GM18502 (cell line): Measurements from ENCODE around the gene APBB2.
A peak's percentile ranks its signal among the peaks of the same experiment; 100 is the strongest.

Experiments
- ATAC-seq: cut with Tn5 transposase; IDR thresholded peaks from one replicate; pipeline ENCODE4 v1.9.1; 2021; ENCODE audit warnings: mild to moderate bottlenecking; ENCODE audit not compliant: unreplicated experiment, poor library complexity

Gene APBB2

DNA sequence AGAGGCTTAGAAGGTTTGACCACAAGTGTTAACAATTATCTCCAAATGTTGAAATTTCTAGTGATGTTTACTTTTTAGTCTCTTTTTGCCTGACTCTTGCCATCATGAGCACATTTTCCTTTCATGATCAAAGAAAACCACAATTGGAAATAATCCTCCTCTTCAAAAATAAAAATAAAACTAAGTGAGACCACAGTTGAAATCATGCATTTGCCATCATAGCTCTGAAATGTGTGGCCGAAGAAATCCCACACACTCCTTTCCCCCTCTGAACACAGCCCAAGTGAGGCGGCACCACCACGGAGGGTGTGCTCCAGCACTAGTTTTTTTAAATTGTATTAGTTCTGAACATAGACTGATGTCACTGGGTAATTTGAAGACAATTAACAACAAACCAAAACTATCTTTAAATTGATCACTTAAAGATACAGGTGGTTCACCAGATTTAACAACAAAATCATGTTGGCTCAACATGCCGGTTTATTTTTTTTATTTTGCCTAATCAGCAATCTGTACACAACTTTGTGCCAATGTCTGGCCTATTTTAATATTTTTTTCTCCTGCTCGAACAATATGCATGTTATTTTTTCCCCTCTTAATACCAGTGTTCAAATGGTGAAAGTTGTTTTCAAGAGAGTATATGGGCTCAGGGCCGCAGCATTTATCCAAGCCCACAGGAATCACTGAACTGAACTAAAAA, 17.6 kb downstream of the APBB2 start:
- ATAC-seq: no peak

DNA sequence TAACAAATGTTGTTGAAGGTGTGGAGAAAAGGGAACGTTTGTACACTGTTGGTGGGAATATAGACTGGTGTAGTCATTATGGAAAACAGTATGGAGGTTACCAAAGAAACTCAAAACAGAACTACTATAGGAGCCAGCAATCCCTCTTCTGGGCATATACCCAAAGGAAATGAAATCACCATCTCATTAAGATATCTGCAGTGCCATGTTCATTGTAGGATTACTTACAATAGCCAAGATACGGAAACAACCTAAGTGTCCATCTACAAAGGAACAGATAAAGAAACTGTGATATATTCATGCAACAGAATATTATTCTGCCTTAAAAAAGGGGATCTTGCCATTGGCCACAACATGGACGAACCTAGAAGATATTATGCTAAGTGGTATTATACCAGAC, 22.2 kb downstream of the APBB2 start:
- ATAC-seq: no peak

DNA sequence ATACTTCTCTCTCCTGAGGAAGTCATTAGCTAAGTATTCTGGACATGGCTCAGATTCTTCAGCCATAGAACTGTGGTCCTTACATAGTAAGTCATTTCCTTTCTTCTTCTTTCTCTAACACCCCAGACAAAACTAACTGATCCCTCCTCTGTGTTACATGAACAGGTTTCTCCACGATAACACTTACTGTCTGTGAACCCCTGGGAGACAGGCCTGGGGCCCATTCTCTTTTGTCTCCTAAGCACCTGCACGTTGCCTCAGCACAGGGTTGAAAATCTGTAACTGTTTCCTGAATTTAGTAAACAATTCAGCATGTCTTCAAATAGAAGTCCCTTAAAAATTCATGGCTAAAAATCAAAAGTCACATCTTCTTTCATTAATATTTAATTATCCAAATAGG, 24.7 kb downstream of the APBB2 start:
- no peak for ATAC-seq

DNA sequence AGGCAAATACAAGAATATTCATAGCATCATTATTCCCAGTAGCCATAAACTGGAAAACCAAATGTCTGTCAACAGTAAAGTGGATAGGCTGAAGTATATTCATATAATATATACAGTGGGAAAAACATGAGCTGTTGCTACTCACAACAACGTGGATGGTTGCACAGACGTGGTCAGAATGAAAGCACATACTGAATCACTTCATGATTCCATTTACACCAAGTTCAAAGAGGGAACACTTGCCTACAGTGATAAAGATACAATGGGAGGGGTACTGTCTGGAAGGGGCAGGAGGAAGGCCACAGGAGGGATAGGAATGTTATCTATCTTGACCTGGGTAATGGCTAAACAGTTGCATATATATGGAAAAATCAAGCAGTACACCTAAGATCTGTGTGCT, 25.3 kb downstream of the APBB2 start:
- ATAC-seq: peak; percentile 68

DNA sequence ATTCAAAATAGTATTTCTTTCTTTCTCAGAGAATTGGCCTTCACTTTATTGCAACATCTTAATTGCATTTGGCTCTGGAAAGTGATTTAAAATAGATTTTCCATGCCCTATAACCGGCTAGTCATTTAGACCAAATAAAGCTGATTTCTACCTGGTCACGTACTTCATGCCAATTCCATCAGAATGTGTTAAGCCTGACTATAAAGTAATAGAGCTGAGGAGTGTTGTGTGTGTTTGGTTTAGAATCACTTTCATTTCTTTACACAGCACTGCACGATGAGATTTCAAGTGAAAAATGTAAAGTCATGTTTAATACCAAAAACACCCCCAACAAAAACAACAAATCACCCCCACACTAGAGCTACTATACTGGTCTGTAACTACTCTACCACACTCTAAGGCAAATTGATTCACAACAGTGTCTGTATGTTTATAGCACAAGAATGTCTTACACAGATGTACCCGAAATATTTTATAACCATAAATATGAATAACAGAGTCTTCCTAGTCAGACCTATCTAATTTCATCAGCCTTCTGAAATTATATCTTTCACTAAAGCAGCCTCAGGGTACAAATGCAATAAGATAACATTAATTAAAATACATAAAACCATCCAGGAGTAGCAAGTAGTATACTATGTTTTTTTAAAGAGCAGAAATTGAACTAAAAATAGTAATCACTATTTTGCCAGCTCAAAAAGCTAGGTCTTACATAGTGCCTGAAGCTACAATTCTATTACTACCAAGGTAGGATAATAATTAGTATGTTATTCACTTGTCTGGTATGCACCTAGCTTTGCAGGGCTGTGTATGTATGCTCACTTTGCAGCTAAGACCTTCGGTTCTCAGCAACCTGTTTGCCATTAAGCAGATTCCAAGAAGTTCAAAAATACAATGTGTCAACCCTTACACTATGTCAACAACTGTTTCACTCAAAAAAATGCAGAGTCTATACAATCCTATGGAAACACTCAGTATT, 28.4 kb downstream of the APBB2 start:
- ATAC-seq: no peak

DNA sequence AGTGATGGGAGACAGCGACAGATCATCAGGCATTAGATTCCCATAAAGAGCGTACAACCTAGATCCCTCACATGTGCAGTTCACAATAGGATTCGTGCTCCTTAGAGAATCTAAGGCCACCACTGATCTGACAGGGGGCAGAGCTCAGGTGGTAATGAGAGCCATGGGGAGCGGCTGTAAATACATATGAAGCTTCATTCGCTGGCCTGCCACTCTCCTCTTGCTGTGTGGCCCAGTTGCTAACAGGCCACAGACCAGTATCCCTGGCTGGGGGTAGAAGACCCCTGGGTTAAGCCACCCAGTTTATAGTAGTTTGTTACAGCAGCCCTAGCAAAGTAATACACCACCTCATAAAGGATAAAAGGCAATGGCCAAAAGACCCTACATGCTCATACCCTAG, 30.3 kb downstream of the APBB2 start:
- ATAC-seq: no peak

DNA sequence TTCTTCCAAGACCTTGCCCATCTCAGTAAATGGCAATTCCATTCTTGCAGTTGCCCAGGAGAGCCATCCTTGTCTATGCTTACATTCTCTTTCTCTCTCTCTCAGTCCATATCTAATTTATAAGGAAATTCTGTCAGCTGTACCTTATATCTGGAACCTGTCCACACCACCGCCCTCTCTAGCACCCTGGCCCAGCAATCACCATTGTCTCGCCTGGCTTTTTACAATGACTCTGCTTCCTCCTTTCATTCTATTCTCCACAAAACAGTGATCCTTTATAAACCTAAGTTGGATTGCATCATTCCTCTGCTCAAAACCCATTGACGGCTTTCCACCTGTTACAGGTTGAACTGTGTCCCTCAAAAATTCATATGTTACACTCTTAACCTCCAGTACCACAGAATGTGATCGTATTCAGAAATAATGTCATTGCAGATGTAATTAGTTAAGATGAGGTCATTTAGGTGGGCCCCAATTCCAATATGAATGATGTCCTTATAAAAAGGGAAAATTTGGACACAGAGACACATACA, 31.3 kb downstream of the APBB2 start:
- ATAC-seq: no peak

DNA sequence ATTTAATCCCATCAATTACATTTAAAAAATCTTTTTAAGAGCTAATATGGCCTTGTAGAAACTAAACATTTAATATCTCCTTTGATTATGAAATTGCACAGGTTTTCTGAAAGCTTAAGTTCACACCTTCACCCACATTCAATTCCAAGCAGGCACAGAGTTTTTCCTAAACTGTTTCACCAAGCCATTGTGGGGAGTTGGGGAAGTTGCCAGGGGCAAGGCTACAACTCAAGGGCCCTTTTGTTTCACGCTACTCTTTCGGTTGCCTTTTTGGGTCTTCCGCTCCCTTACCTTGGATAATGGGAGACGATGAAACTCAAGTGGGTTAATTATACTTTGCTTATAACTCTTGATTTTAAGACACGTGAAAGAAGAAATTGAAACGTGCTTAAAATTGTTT, 33.3 kb downstream of the APBB2 start:
- ATAC-seq: no peak

DNA sequence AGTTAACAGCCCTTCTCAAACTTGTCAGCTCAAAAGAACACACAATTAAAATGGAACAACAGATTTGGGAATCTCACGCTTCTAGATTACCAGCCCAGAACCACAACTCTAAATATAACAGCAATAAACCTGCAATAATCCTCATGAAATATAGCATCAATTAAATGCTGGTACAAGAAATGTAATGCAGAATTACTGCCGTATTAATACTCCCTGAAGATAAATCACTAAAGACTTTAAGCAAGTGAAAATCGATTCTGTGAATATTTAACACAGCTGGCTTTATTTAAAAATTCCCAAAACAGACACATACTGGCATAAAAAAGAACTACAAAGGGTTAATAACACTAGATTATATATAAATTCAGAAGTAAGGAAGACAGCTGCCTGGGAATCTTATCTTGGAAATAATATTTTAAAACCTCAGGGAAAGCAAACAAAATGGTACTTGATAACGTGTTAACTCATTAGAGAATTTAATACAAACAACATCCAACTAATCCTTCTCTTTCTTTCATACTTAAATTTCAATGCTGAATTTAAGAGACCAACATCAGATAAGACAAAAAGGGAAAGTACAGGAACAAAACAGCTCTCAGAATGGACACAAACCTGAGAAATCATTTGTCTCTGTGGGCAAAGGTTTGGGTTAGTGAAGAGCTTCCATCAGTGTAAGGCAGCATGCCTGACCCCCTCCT, 34.7 kb downstream of the APBB2 start:
- no peak for ATAC-seq

DNA sequence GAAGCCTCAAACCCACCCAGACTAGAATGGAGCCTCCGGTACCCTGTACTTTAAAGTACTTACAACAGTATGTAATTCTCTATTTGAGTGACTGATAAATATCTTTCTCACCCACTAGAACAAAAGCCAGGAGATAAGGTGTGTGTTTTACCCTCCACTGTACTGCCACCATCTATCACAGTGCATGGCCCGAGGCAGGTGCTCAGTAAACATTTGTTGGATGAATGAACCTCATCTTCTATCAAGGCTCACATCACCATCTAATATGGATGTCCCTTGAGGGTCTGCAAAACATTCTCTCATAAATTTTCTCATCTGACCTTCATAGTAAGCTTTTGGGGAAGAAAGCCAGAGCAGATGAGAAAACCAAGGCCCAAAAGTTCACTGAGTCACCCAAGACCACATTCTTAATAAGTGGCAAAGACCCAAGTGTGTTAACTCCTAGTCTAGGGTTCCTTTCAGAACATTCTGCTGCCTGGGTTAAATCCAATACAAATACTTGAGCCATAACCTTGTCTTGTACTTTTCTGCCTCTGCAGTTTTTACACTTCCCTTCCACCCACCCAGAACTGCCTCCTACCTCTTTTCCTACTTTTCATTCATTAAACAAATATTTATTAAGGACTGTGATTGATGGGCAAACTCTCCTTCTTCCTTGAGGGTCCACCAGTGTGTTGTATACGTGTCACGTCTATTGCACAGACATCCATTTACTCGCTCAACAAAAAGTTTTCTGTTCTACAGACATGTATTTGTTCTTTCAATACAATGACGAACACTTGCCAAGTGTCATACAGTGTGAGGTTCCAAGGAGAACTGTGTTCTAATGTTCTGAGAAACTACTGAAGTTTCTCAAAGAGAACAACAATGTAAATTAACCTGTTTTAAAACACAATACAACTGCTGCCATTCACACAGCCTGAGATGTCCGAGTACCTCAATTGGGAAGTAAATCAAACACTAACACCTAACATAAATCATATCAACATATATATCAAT, 35.7 kb downstream of the APBB2 start:
- no peak for ATAC-seq

DNA sequence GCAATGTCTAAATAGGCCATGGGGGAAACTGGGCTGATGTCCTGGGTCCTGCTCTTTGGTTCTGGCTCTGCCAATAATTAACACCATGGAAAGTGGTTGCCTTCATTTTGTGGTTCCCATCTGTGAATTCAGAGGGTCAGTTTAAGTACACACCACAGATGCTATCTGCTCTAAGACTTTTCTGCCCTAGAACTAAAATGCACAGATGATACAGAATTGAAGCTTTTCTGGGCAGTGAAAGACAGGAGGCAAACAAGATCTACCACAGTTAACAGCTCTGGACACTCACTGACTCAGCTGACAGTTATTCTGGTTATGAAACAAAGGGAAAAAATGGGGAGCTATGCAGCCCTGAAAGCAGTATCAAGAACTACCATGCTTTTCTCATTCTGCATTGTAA, 37.3 kb downstream of the APBB2 start:
- no peak for ATAC-seq

DNA sequence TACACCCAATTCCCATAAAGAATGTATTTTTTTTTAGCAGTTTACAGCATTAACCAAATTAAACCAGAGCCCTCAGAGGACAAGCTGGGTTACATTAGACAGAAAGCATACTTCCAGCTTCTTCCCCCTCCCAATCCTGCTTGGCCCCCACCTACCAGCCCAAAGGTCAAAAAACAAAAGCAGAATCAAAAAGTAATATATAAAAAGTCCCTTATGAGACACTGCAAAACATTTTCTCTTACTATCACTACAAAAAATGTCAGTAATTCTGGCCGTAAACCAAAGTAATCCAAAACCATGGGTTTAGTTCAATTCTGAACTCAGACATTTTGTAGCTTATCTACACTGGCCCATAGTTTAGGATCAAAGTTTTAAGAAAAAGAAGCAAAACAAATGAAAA, 38.0 kb downstream of the APBB2 start:
- ATAC-seq: no peak

DNA sequence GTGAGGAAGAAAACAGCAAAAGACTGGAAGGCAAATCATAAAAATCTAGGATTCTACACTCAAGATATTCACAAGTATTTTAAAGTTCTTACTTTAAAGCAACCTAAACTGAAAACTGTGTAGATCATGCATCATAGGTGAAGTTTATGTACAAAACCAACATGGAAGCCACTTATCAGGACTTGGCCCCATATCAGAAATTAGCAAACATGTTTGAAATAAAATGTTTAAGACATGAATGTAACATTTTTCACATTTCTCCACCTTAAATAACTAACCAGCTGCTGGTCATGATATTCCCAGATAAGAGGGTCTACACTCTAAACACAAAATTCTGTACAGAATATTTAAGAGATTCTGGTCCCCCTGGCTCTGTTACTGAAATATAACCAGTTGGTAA, 38.5 kb downstream of the APBB2 start:
- no peak for ATAC-seq

DNA sequence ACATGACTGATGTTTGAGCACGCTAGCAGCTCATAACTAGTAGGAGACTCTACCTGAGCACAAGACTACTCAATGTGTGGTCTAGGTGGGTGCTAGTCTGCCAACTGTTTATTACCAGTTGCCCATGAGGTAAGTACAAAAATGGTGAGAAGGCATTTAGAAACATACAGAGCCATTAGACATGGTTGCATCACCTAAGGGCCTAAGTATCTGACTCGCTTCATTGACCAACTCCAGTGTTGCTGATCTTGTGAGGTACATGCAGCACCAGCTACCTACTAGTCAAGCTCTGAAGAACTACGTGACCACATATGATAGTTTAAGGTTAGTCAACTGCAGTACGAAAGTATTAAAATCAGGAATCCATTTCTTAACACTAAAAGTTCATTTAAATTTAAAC, 39.9 kb downstream of the APBB2 start:
- no peak for ATAC-seq

DNA sequence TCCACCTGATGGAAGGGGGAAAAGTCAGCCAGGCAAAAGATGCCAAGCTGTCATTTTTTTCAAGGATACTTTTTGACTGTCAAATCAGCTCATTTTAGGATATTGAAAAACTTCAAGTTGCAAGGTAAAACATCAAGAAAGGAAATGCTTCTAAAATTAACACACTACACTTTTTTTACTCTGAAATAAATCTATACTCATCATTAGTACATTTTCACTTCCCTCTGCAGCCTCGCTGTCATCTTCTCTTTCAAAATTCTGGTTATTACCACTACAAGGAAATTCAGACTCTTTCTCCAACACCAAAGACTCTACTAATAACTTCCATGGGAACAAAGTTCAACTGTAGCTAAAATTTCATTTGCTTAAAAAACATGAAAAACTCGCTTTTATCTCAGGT, 41.6 kb downstream of the APBB2 start:
- ATAC-seq: no peak

DNA sequence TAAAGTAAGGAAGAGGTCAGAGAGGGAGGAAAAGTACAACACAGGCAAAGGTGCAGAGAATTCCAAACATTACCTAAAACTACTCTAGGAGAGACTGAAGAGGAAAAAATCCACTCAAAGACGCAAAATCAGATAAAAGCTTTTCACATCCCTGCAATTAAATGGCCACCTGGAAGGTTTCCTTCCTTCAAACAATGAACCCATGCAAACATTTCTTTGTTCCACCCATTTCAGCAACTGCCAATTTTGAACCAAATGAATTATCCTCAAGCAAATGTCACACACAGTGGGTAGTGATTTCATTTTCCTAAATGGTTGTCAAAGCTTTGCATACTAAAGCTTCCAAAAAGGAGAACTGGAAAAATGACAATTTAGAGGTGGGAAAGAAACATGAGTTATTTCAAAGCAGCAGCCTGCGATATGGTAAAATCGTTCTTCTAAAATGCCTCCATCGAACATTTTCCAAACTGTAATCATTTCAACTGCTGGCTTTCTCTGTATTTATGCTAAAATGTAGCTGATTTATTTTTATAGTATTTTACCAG, 45.0 kb downstream of the APBB2 start:
- ATAC-seq: no peak

DNA sequence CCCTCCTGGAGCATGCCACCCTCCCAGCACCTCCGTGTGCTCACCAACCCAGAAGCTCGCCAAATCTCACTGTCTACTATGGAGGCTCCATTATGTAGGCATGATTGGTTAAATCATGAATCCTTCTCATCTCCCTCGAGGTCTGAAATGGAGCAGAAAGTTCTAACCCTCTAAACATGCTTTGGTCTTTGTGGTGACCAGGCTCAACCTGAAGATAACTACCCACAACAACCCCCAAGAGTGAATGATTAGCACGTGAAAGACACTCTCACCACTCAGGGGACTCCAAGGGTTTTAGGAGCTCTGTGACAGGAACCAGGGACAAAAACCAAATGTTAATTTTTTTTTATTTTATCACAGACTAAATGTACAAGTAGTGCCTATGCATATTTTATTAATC, 47.2 kb downstream of the APBB2 start:
- no peak for ATAC-seq

DNA sequence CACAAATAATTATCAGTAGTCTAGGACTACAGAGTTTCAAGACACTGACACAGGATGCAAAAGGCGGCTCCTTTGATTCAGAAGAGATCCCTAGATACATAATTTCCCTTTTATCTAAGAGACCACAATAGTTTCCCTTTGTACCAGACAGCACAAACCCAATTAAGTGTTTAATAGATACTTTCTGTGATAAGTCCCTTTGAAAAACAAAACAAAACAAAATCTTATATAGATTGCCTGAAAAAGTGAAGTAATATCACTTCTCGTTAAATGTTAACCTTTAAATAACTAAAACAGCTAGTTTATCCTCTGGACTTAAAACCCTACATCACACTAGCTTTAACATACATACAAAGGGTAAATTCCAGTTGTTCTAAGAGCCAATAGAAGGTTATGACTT, 49.9 kb downstream of the APBB2 start:
- no peak for ATAC-seq

DNA sequence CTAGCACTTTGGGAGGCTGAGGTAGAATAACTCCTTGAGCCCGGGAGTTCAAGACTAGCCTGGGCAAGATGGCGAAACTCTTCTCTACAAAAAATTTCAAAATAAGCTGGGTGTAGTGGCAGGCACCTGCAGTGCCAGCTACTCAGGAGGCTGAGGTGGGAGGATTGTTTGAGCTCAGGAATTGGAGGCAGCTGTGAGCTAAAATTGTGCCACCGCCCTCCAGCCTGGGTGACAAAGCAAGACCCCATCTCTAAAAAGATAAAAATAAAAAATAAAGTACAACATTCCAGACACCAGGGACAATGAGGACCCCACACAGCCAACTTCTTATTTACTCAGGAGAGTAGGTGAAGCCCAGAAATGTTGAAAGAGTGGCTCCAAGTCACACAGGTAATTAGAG, 53.0 kb downstream of the APBB2 start:
- ATAC-seq: no peak
